OCI-LY7 (cell line): Measurements from ENCODE around the gene CLK2.

Experiments used
- CTCF ChIP-seq: fragments of 200-600 bp; sonication (generic); conservative IDR thresholded peaks from 2 replicates; pipeline ENCODE4 v1.5.1; 2014; ENCODE audit warnings: mild to moderate bottlenecking, antibody characterized with exemption, low read length, moderate library complexity, mixed read lengths
- EZH2phosphoT487 ChIP-seq: fragments of 200-600 bp; sonication (generic); IDR thresholded peaks from 2 replicates; pipeline ENCODE4 v1.6.1; 2018; ENCODE audit warnings: low read depth, borderline replicate concordance, mild to moderate bottlenecking, mixed run types, antibody characterized with exemption, low read length, moderate library complexity, mixed read lengths

- TF ChIP-seq CTCF (no peak), EZH2phosphoT487 (no peak)
These were observed 3.9 kb downstream of the CLK2 start for GRCh38 chr1:155269381-155269780.
